ENCODE results near the gene PLXNA4.

DNA sequence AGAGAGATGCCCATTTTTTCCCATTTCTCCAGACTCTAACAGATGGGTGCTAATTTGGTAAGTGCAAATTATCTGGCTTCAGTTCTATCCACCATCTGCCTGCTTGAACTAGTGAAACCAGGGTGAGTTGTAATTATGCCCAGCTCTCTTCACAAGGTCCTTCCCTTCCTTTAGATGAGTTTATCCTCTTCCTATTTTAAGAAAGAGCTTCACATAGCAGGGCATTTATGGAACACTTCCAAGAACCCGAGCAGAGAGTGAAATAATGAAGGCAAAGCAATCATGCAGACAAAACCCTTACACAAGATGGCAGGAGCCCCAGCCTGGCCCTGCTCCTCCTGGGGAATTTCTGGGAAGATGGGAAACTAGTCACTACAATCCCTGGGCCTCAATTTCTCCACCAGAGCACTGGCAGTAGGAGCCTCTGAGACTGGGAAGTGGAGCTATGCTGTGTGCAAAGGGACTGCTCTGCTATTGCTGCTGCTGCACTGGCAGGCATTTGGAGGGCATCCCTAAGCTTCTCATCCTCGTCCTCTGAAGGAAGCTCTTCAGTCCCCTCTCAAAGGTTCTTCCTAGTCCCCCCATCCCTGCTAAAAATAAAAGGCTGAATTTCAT is 33.7 kb upstream of the PLXNA4 start:
- TF ChIP-seq POLR2A (IDR thresholded peaks at IDR 0.05) (no peak), CTCF (IDR thresholded peaks at IDR 0.05) (no peak)

Data from gastroesophageal sphincter (tissue), 3 donors.